HFF-Myc (cell line): ENCODE data around the gene UCP2.

Experiments used
- DNase-seq: peaks from one replicate; pipeline ENCODE4 v3.0.0-alpha.2; 2011; ENCODE audit warnings: low read depth; ENCODE audit errors: extremely low read depth
- H3K4me3 ChIP-seq: replicated peaks from 2 replicates; pipeline ENCODE4 v1.5.1; 2011; ENCODE audit warnings: low read depth, mild to moderate bottlenecking, control low read depth, low read length
- CTCF ChIP-seq: IDR thresholded peaks from 2 replicates; pipeline ENCODE4 v1.5.1; 2012; ENCODE audit warnings: mild to moderate bottlenecking, low read depth, low read length, control low read depth; ENCODE audit errors: missing control alignments

UCP2 gene

DNA sequence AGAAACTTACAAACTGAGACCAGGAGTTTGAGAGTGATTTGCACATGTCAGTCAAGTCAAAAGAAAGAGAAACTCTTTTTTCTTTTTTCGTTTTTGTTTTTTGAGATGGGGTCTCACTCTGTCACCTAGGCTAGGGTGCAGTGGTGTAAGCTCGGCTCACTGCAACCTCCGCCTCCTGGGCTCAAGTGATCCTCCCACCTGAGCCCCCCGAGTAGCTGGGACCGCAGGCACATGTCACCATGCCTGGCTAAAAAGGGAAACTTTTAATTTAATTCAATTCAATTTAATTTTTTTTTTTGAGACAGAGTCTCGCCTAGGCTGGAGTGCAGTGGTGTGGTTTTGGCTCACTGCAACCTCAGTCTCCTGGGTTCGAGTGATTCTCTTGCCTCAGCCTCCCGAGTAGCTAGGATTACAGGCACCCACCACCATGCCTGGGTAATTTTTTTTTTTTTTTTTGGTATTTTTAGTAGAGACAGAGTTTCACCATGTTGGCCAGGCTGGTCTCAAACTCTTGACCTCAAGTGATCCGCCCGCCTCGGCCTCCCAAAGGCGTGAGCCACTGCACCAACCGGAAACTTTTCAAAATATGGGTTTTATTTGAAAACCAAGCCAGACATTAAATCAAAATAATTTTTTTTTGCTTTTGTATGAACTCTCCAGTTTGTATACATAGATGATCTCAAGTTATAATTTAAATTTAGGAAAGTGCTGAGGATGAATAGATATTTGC, 16.4 kb upstream of the UCP2 start:
- no peak overlapping the region for H3K4me3 ChIP-seq
- TF ChIP-seq CTCF = no peak
- DNase-seq = no peak

DNA sequence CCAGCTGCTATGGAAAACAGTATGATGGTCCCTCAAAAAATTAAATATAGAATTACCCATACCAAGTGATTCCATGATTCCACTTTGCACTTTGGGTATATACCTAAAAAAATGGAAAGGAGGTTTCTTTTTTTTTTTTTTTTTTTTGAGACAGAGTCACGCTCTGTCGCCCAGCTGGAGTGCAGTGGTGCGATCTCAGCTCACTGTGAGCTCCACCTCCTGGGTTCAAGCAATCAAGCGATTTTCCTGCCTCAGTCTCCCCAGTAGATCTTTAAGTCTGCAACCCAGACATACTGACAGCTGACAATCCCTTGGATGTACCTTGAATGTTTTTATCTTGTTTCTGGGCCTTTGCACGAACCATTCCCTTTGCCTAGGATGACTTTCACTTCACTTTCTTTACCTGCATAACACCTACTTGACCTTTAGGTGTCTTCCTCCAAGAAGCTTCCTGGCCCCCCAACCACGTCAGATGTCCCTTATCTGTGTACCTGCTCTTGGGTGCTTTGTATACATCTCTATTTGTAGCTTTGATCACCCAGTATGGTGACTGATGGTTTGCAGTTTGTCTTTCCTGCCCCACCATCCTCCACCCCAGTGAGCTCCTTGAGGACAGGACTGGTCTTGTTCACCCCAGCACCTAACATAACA, 14.6 kb upstream of the UCP2 start:
- H3K4me3 ChIP-seq = no peak overlapping the region
- TF ChIP-seq CTCF = no peak
- no peak for DNase-seq

DNA sequence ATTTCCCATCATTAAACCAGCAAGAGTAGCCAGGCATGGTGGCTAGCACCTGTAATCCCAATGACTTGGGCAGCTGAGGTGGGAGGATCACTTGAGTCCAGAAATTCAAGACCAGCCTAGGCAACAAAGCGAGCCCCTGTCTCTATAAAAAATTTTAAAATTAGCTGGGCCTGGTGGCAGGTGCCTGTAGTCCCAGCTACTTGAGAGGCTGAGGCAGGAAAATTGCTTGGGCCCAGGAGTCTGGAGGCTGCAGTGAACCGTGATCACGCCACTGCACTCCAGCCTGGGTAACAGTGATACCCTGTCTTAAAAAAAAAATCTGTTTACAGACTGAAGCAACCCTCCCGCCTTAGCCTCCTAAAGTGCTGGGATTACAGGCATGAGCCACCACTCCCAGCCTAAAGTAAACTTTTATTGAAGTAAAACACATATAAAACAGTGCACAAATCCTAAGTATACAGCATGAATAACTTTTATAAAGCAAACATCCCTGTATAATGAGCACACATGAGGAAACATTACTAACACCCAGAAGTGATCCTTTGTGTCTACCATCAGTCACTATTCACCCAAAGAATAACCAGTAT, 13.6 kb upstream of the UCP2 start:
- H3K4me3 ChIP-seq = no peak overlapping the region
- TF ChIP-seq CTCF = no peak
- no peak for DNase-seq

- no peak for DNase-seq
- no peak for TF ChIP-seq CTCF
- H3K4me3 ChIP-seq = no peak overlapping the region
These were observed 13.1 kb upstream of the UCP2 start for GRCh38 chr11:73995731-73996130.

DNA sequence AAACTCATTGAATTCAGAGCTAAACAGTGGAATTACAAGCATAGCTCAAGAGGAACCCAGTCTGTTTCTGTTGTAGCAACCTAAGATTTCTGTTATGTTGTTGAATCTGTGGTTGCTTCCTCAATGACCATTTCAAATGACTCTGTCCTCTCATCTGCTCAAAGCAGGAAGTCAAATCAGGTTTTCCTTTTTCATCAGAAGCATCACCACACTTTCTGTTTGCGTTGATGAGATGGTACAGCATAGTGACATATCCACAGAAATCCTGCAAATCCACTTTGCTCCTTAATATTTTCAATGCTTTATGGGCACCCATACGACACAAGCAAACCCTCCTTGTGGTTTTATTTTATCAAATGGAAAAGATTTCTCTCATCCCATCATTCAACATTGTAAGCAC, 12.6 kb upstream of the UCP2 start:
- no peak for DNase-seq
- H3K4me3 ChIP-seq = no peak overlapping the region
- no peak for TF ChIP-seq CTCF

GRCh38 chr11:73991471-73992006, 8.9 kb upstream of the UCP2 start:
- H3K4me3 ChIP-seq = no peak overlapping the region
- no peak for DNase-seq
- no peak for TF ChIP-seq CTCF
